Nephron progenitor cell (in vitro differentiated cells): ENCODE measurements around the gene SUSD2.
"Not testable (repeated sequence)": the region's sequence is repeated elsewhere in the genome, so short reads cannot be mapped to it uniquely, and the experiment has no call there.

Source experiments
- DNase-seq: peaks from one replicate; pipeline ENCODE4 v3.0.0; 2021
- H3K27ac Mint-ChIP-seq: 2 replicates; pipeline ENCODE4 v1.8.0; 2021; ENCODE audit warnings: mild to moderate bottlenecking, moderate library complexity, mixed read lengths
- H3K27me3 Mint-ChIP-seq: 2 replicates; pipeline ENCODE4 v1.8.0; 2021; ENCODE audit warnings: mild to moderate bottlenecking, low read depth, mixed read lengths; ENCODE audit not compliant: poor library complexity
- H3K36me3 Mint-ChIP-seq: 2 replicates; pipeline ENCODE4 v1.8.0; 2021; ENCODE audit warnings: low read depth, mixed read lengths
- H3K4me1 Mint-ChIP-seq: 2 replicates; pipeline ENCODE4 v1.8.0; 2021; ENCODE audit warnings: mixed read lengths
- H3K4me3 Mint-ChIP-seq: 2 replicates; pipeline ENCODE4 v1.8.0; 2021; ENCODE audit warnings: mild to moderate bottlenecking, moderate library complexity, mixed read lengths
- H3K9me3 Mint-ChIP-seq: 2 replicates; pipeline ENCODE4 v1.8.0; 2021; ENCODE audit warnings: mild to moderate bottlenecking, moderate library complexity, mixed read lengths
- TF ChIP-seq, protein P1 (sequence below): fragments of 200-600 bp; sonication (generic); IDR thresholded peaks from 2 replicates; pipeline ENCODE4 v1.5.0; 2021; ENCODE audit warnings: antibody characterized with exemption

Gene SUSD2

DNA sequence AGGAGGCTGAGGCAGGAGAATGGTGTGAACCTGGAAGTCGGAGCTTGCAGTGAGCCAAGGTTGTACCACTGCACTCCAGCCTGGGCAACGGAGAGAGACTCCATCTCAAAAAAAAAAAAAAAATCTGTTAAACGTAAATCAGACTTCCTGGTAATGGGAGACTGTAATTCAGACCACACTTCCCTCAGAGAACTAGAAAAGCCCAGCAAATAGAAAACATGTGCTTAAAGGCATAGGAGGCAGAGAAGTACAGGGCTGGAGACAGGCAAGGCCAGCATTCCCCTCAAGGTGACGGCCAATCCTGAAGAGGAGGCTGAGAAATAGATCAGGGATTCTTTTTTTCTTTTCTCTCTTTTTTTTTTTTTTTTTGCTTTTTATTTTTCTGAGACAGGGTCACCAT, 55.4 kb downstream of the SUSD2 start:
- H3K9me3 Mint-ChIP-seq, result no peaks in the 10 kb centered on the region
- H3K4me3 Mint-ChIP-seq, result no peak overlapping the region
- H3K27me3 Mint-ChIP-seq, result no peaks in the 10 kb centered on the region
- DNase-seq, result no peak
- no peaks in the 10 kb centered on the region for H3K36me3 Mint-ChIP-seq
- no peaks in the 10 kb centered on the region for H3K4me1 Mint-ChIP-seq
- no peak overlapping the region for H3K27ac Mint-ChIP-seq
- TF ChIP-seq, protein P1, sequence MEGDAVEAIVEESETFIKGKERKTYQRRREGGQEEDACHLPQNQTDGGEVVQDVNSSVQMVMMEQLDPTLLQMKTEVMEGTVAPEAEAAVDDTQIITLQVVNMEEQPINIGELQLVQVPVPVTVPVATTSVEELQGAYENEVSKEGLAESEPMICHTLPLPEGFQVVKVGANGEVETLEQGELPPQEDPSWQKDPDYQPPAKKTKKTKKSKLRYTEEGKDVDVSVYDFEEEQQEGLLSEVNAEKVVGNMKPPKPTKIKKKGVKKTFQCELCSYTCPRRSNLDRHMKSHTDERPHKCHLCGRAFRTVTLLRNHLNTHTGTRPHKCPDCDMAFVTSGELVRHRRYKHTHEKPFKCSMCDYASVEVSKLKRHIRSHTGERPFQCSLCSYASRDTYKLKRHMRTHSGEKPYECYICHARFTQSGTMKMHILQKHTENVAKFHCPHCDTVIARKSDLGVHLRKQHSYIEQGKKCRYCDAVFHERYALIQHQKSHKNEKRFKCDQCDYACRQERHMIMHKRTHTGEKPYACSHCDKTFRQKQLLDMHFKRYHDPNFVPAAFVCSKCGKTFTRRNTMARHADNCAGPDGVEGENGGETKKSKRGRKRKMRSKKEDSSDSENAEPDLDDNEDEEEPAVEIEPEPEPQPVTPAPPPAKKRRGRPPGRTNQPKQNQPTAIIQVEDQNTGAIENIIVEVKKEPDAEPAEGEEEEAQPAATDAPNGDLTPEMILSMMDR, result no peak

DNA sequence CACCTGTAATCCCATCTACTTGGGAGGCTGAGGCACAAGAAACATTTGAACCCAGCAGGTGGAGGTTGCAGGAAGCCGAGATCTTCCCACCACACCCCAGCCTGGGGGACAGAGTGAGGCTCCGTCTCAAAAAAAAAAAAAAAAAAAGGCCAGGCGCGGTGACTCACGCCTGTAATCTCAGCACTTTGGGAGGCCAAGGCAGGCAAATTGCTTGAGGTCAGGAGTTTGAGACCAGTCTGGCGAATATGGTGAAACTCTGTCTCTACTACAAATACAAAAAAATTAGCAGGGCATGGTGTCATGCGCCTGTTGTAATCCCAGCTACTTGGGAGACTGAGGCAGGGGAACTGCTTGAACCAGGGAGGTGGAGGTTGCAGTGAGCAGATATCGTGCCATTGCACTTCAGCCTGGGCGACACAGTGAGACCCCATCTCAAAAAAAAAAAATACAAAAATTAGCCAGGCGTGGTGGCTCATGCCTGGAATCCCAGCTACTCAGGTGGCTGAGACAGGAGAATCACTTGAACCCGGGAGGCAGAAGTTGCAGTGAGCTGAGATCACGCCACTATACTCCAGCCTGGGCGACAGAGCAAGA, 56.9 kb downstream of the SUSD2 start:
- H3K9me3 Mint-ChIP-seq, H3K27me3 Mint-ChIP-seq, H3K36me3 Mint-ChIP-seq, H3K27ac Mint-ChIP-seq, DNase-seq, H3K4me3 Mint-ChIP-seq: not testable (repeated sequence)
- H3K4me1 Mint-ChIP-seq, result peaks cover 12% of the 10 kb centered on the region
